Measurements from ENCODE around the gene NR6A1. TPM values are rescaled to one million over a fixed set of nuclear protein-coding genes. Genes with fewer than 3 reads are reported as not detected.
A peak's percentile ranks its signal among the peaks of the same experiment; 100 is the strongest.

Gene NR6A1
- total RNA-seq, 1 donor from 2014 or later, result 2.3 TPM

DNA sequence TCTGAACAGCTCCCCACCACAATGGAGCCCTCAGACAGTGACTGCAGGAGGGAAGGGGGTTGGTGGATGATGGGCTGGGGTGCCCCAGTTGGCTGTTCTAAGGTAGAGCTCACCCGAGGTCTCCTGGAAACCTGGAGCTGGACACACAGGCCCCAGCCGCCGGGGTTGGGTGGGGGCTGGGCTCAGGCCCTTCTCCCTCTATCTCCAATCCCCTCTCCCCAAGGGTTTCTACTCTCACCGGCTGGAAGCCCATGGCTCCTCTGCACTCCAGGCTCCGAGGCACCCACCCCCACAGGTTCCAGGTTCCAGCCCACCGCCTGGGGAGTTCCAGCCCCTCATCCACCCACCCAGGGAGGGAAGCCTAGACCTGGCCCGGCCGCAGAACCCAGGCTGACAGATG lies 264.7 kb downstream of the NR6A1 start:
- no peak for DNase-seq
- peaks cover 3% of the 10 kb centered on the region for H3K36me3 Mint-ChIP-seq (ENCODE audit: low read depth)
- no peak overlapping the region for H3K27ac Mint-ChIP-seq
- H3K4me3 Mint-ChIP-seq, result no peak overlapping the region
- H3K27me3 Mint-ChIP-seq, result peaks cover 21% of the 10 kb centered on the region
- H3K4me1 Mint-ChIP-seq, result peaks cover 4% of the 10 kb centered on the region
- H3K9me3 Mint-ChIP-seq, result no peaks in the 10 kb centered on the region
- intact Hi-C loops (cut with micrococcal nuclease), result loop anchor here (10.0 kb wide), 1 partner anchor 492 kb away; the partner anchor contains the start of gene LHX2

- Mint-ChIP-seq H3K36me3 (ENCODE audit: low read depth) (peaks cover 3% of the 10 kb centered on the region), H3K4me1 (peaks cover 4% of the 10 kb centered on the region), H3K4me3 (no peak overlapping the region), H3K27ac (no peak overlapping the region), H3K9me3 (no peaks in the 10 kb centered on the region), H3K27me3 (peaks cover 21% of the 10 kb centered on the region)
- intact Hi-C loops (cut with micrococcal nuclease), result loop anchor here (10.0 kb wide), 1 partner anchor 491 kb away; the partner anchor contains the start of gene LHX2
- no peak for DNase-seq
These were observed 265.2 kb downstream of the NR6A1 start for GRCh38 chr9:124505901-124506346.

DNA sequence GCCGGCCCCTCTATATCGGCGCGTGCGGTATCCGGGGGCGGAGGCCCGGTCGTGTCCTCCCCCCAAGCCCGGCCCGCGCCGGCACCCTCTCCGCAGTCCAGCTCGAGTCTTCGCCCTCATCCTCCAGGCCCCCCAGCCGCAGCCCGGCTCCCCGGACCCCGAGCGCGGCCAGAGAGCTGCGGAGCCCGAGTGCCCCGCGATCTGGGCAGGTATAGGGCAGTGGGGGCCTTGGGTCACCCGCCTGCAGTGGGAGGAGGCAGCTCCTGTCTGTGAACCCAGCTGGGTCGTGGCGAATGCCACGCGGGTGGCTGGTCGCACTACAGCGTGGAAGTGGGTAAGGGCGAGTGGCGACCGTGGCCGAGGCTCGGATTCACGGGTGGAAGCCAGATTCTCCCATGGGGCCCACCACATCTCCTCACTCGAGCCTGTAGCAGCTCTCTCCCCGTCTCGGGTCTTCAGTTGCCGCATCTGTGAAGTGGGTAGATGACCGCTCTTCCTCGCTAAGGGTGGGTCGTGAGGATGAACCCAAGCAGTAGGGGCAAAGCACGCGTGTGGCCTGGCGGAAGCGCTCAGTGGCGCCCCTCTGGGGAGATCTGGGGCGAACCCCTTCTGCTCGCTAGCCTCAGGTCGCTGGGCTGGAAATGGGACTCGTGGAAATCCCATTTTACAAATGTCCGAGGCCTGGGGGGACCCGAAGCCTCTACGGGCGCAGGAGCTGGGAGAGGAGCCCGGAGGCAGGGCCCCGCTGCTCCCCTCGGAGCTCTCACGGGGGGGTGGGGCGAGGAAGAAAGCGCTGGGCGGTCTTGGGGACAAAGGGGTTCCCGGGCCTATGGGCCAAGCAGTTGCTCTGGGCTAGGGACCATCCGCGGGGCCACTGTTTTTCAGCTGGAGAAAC lies 265.9 kb downstream of the NR6A1 start:
- intact Hi-C loops (cut with micrococcal nuclease), result loop anchor here (10.0 kb wide), 1 partner anchor 490 kb away; the partner anchor contains the start of gene LHX2
- DNase-seq, result no peak
- Mint-ChIP-seq H3K36me3 (ENCODE audit: low read depth) (peaks cover 3% of the 10 kb centered on the region), H3K4me1 (peaks cover 6% of the 10 kb centered on the region), H3K27me3 (peaks cover 24% of the 10 kb centered on the region), H3K4me3 (no peak overlapping the region), H3K9me3 (no peaks in the 10 kb centered on the region), H3K27ac (no peak overlapping the region)

DNA sequence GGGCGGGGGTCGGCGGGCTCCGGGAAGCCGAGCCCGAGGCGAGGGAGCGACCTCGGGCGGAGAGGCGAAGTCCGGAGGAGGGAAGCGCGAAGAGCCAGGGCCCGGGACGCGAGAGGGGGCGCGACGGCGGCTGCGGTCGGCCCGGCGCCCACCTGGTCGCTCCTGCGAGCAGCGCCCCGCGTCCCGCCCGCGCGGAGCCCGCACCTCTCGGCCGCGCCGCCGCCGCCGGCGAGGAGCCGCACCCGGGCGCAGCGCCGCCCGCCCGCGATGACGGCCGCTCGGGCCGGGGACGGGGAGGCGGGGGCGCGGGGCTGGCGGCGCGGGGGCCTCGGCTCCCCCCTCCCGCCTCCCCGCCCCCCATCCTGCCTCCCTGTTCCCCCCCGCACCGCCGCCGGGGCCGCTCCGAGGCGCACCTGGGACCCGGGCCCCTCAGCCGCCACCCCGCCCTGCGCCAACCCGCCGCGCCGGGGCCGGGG lies 266.5 kb downstream of the NR6A1 start:
- Mint-ChIP-seq H3K4me1 (peaks cover 8% of the 10 kb centered on the region), H3K4me3 (no peak overlapping the region)

GRCh38 chr9:124503713-124504529 lies 267.2 kb downstream of the NR6A1 start:
- Mint-ChIP-seq H3K36me3 (ENCODE audit: low read depth) (peaks cover 3% of the 10 kb centered on the region), H3K27ac (no peak overlapping the region), H3K4me1 (peaks cover 13% of the 10 kb centered on the region), H3K27me3 (peaks cover 24% of the 10 kb centered on the region), H3K9me3 (no peaks in the 10 kb centered on the region), H3K4me3 (peak overlapping the region; percentile 70)
- intact Hi-C loops (cut with micrococcal nuclease), result loop anchor here (10.0 kb wide), 1 partner anchor 489 kb away; the partner anchor contains the start of gene LHX2
- DNase-seq, result no peak

More for the DNA sequence above, 266.5 kb downstream of the NR6A1 start:
- Mint-ChIP-seq H3K27me3 (peaks cover 24% of the 10 kb centered on the region), H3K27ac (no peak overlapping the region), H3K9me3 (no peaks in the 10 kb centered on the region), H3K36me3 (ENCODE audit: low read depth) (peaks cover 3% of the 10 kb centered on the region)
- DNase-seq, result no peak
- intact Hi-C loops (cut with micrococcal nuclease), result loop anchor here (10.0 kb wide), 1 partner anchor 490 kb away; the partner anchor contains the start of gene LHX2

DNA sequence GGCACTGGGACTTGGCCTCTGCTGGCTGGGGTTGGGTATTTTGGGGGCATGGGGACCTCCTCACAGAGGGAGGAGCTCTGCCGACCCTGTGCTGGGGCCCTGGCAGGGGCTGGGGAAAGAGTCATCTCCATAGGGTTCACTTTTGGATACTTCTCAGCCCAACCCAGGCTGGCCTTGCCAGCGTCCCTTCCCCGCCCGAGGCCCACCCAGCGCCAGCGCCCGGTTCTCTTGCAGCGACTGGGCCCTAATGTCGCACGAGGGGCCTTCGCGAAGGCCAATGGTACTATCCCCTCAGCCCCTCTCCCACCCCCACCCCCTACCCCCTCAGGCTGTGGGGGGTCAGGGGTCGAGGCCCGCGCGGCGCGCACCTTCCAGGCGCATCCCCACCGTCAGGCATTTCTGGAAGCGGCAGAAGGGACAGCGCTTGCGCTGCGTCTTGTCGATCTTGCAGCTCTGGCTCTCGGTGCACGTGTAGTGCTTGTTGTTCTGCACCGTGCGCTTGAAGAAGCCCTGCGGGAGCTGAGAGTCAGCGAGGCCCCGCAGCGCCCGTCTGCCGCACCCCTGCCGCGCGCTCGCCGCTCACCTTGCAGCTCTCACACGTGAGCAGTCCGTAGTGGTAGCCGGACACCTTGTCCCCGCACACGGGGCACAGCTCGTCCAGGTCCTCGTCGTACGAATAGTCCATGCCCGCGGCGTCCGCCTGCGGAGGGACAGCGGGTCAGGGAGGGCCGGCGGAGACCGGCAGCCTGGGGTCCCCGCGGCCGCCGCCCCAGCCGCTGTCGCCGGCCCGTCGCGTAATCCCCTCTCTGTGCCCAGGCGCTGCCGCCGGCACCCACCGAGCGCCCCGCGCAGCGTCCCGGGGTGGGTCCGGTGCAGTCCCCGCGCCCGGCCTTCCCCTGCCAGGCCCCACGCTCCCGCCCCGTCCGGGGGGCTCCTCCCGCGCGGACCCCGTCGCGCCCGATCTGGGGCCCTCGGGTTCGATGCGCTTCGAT lies 268.1 kb downstream of the NR6A1 start:
- DNase-seq, result no peak
- H3K36me3 Mint-ChIP-seq (ENCODE audit: low read depth), result peaks cover 3% of the 10 kb centered on the region
- peaks cover 13% of the 10 kb centered on the region for H3K4me1 Mint-ChIP-seq
- H3K27me3 Mint-ChIP-seq, result peaks cover 24% of the 10 kb centered on the region
- no peak overlapping the region for H3K27ac Mint-ChIP-seq
- H3K4me3 Mint-ChIP-seq, result no peak overlapping the region
- intact Hi-C loops (cut with micrococcal nuclease), result loop anchor here (10.0 kb wide), 1 partner anchor 488 kb away; the partner anchor contains the start of gene LHX2
- H3K9me3 Mint-ChIP-seq, result no peaks in the 10 kb centered on the region

- intact Hi-C loops (cut with micrococcal nuclease), result loop anchor here (10.0 kb wide), 1 partner anchor 487 kb away; the partner anchor contains the start of gene LHX2
- Mint-ChIP-seq H3K4me3 (no peak overlapping the region), H3K36me3 (ENCODE audit: low read depth) (peaks cover 3% of the 10 kb centered on the region), H3K9me3 (no peaks in the 10 kb centered on the region), H3K4me1 (peaks cover 13% of the 10 kb centered on the region), H3K27ac (no peak overlapping the region), H3K27me3 (peaks cover 24% of the 10 kb centered on the region)
- DNase-seq, result no peak
These were observed 269.3 kb downstream of the NR6A1 start for GRCh38 chr9:124501771-124502320.

DNA sequence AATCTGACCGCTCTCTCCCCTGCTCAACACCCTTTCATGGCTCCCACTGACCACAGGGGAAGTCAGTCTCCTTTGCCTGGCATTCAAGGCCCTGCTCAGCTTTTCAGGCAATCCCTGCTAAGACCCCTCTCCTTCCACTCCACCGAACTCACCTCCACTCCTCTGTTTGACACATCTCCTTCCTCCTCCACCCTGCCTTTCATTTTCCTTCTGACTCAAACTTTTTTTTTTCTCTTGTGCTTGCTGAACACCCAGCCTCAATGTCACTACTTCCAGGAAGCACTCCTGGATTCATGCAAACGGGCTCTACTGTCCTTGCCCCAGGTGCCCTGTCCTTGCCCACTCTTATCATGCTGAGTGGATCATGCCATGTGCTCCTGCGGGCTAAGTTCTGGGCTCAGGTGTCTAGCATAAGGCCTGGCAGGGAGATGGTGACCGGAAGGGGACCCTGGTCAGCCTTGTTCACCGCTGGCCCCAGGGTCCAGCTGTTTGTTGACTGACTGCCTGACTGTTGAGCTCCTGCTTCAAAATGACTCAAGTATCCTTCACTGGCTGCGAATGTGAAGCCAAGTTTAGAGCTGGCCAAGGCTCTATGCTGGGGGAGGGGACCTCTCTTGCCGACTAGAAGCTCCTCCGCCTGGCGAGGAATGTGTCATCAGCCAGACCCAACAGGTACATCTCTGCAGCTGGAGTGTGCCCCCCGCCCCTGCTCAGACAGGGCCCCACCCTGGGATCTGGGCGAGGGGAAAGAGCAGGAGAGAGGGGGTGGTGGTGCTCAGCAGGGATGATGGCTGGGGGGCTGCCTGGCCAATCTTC lies 270.1 kb downstream of the NR6A1 start:
- Mint-ChIP-seq H3K4me1 (peaks cover 14% of the 10 kb centered on the region), H3K4me3 (no peak overlapping the region), H3K27me3 (peaks cover 22% of the 10 kb centered on the region), H3K9me3 (no peaks in the 10 kb centered on the region), H3K36me3 (ENCODE audit: low read depth) (peaks cover 3% of the 10 kb centered on the region), H3K27ac (no peak overlapping the region)
- intact Hi-C loops (cut with micrococcal nuclease), result loop anchor here (10.0 kb wide), 1 partner anchor 486 kb away; the partner anchor contains the start of gene LHX2
- DNase-seq, result no peak

DNA sequence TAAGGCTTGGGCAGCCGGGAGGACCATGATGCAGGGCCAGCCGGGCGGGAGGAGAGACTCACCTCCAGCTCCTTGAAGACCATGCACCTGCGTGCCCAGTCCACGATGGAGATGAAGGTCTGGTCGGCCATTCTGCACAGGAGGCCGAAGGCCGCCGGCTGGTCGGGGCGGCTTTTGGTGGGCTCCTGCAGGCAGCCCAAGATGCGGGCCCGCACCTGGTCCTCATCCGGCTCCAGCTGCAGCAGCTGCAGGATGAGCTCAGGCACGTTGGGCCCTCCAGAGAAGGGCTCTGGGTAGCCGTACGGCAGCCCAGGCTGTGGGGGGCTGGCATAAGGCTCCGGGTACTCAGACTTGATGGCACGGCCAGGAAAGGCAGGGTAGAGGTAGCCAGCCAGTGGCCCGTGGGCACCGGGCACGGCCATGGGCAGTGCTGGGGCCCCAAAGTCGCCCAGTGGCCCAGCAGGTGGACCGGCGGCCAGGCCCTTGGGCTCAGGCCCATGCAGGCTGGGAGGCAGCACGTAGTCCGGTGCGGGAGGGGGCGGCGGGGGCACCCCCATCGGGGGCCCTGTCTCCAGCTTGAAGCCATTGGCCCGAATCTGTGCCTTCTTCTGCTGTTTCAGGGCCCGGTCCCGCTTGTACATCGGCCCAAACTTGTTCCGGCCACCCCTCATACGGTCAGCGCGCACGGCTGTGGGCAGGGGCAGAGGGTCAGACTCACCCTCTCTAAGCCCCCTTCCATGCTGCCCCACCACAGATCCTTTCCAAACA lies 270.9 kb downstream of the NR6A1 start:
- intact Hi-C loops (cut with micrococcal nuclease), result loop anchor here (10.0 kb wide), 1 partner anchor 485 kb away; the partner anchor contains the start of gene LHX2
- H3K4me3 Mint-ChIP-seq, result no peak overlapping the region
- peaks cover 17% of the 10 kb centered on the region for H3K4me1 Mint-ChIP-seq
- no peak overlapping the region for H3K27ac Mint-ChIP-seq
- H3K9me3 Mint-ChIP-seq, result no peaks in the 10 kb centered on the region
- H3K36me3 Mint-ChIP-seq (ENCODE audit: low read depth), result peaks cover 3% of the 10 kb centered on the region
- H3K27me3 Mint-ChIP-seq, result peaks cover 19% of the 10 kb centered on the region
- DNase-seq, result no peak

DNA sequence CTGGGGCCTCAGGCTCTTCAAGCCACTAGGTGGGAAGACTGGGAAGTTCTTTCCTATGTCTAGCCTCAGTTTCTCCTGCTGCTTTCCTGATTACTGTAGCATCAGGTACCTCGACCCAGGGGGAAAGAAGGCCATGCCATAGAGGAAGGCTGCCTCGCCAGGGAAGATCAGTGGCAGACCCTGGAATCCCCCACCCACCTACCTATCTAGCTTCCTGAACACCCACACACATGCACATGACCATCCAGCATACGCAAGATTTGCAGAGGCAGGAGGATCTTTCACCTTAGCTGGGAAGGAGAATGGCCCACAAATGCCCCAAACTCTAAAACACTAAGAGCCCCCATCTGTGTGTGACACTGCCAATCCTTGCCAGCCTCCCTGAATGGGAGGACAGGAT lies 271.9 kb downstream of the NR6A1 start:
- Mint-ChIP-seq H3K4me3 (no peak overlapping the region), H3K36me3 (ENCODE audit: low read depth) (peaks cover 3% of the 10 kb centered on the region)
- DNase-seq, result no peak

GRCh38 chr9:124498499-124499146 lies 272.5 kb downstream of the NR6A1 start:
- H3K9me3 Mint-ChIP-seq, result no peaks in the 10 kb centered on the region
- intact Hi-C loops (cut with micrococcal nuclease), result no loop called here
- peaks cover 13% of the 10 kb centered on the region for H3K4me1 Mint-ChIP-seq
- no peak overlapping the region for H3K27ac Mint-ChIP-seq
- DNase-seq, result no peak
- peaks cover 12% of the 10 kb centered on the region for H3K27me3 Mint-ChIP-seq
- no peaks in the 10 kb centered on the region for H3K36me3 Mint-ChIP-seq (ENCODE audit: low read depth)
- no peak overlapping the region for H3K4me3 Mint-ChIP-seq

More for the DNA sequence above, 271.9 kb downstream of the NR6A1 start:
- Mint-ChIP-seq H3K9me3 (no peaks in the 10 kb centered on the region), H3K4me1 (peaks cover 17% of the 10 kb centered on the region), H3K27me3 (peaks cover 17% of the 10 kb centered on the region), H3K27ac (no peak overlapping the region)
- intact Hi-C loops (cut with micrococcal nuclease), result no loop called here
